GM18861 (cell line): Measurements from ENCODE around the gene TSSK1B.
"Not testable (repeated sequence)": the region's sequence is repeated elsewhere in the genome, so short reads cannot be mapped to it uniquely, and the experiment has no call there.

Experiments used
- ATAC-seq: cut with Tn5 transposase; IDR thresholded peaks from one replicate; pipeline ENCODE4 v1.9.1; 2021; ENCODE audit not compliant: unreplicated experiment

The TSSK1B gene

GRCh38 chr5:113434889-113435288 is at the start of gene TSSK1B:
TSS of gene TSSK1B (minus strand) at chr5:113434989. CDS start at chr5:113434839, 150 bp downstream.
- ATAC-seq = no peak

GRCh38 chr5:113480243-113480642 is 45.5 kb upstream of the TSSK1B start:
- no peak for ATAC-seq

GRCh38 chr5:113478691-113479090 is 43.9 kb upstream of the TSSK1B start:
- ATAC-seq = no peak

- no peak for ATAC-seq
Observed at GRCh38 chr5:113474100-113474728, 39.4 kb upstream of the TSSK1B start.

GRCh38 chr5:113463032-113463431 is 28.2 kb upstream of the TSSK1B start:
- ATAC-seq = no peak

GRCh38 chr5:113457106-113457505 is 22.3 kb upstream of the TSSK1B start:
- ATAC-seq = not testable (repeated sequence)

- ATAC-seq = no peak
Observed at GRCh38 chr5:113452941-113453340, 18.2 kb upstream of the TSSK1B start.

GRCh38 chr5:113451797-113452196 is 17.0 kb upstream of the TSSK1B start:
- ATAC-seq = no peak

- ATAC-seq = no peak
Observed at GRCh38 chr5:113450929-113451328, 16.1 kb upstream of the TSSK1B start.

- ATAC-seq = no peak
Observed at GRCh38 chr5:113450462-113450861, 15.7 kb upstream of the TSSK1B start.

GRCh38 chr5:113448252-113448651 is 13.5 kb upstream of the TSSK1B start:
- no peak for ATAC-seq

- no peak for ATAC-seq
Observed at GRCh38 chr5:113447498-113448050, 12.8 kb upstream of the TSSK1B start.

GRCh38 chr5:113446358-113446927 is 11.7 kb upstream of the TSSK1B start:
- no peak for ATAC-seq

- ATAC-seq = no peak
Observed at GRCh38 chr5:113437111-113437510, 2.3 kb upstream of the TSSK1B start.

GRCh38 chr5:113435575-113435974 is 786 bp upstream of the TSSK1B start:
- ATAC-seq = no peak

GRCh38 chr5:113433862-113434612 is 752 bp downstream of the TSSK1B start:
- no peak for ATAC-seq

GRCh38 chr5:113433071-113433470 is 1.7 kb downstream of the TSSK1B start:
- no peak for ATAC-seq

GRCh38 chr5:113427871-113428574 is 6.8 kb downstream of the TSSK1B start:
- no peak for ATAC-seq

- no peak for ATAC-seq
Observed at GRCh38 chr5:113425909-113426308, 8.9 kb downstream of the TSSK1B start.

- no peak for ATAC-seq
Observed at GRCh38 chr5:113421693-113422092, 13.1 kb downstream of the TSSK1B start.

- ATAC-seq = no peak
Observed at GRCh38 chr5:113405530-113405929, 29.3 kb downstream of the TSSK1B start.
